Erythroblast (primary cell): ENCODE data around the gene PCDHB11.

Source experiments
- GATA1 ChIP-seq: IDR thresholded peaks from 2 replicates; pipeline ENCODE4 v1.6.1; 2011; ENCODE audit warnings: low read depth, mild to moderate bottlenecking, control low read depth, low read length, moderate library complexity
- POLR2A ChIP-seq: IDR thresholded peaks from 2 replicates; pipeline ENCODE4 v1.6.1; 2011; ENCODE audit warnings: mild to moderate bottlenecking, low read length

DNA sequence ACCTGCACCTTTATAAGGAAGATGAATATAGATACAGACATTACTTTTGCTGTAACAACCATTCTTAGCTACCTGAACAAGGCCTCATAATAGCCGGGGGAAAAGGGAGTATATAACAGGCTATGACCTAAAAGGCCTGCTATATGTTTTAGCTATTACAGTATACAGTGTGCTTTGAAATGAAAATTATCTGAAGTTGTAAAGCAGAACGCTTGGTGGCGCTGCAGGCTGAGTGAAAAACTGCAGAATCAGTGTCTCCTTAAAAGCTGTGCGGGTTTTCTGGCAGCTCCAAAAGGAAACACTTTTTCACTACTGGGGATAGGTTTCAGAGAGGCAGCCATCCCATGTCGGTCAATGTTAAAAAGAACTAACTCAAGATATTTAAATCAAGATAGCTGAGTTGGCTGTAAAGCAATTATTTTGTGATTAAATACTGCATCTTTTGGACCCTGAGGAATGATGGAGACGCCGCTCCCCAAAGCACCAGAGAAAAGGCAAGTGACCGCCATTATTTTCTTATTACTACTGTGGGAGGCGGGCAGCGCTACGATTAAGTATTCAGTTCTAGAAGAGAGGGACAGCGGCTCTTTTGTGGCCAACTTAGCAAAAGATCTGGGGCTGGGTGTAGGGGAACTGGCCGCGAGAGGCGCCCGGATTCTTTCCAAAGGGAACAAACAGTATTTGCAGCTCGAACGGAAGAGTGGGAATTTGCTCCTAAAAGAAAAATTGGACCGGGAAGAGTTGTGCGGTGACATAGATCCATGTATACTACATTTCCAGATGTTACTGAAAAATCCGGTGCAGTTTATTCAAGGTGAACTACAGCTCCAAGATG is 43.7 kb upstream of the PCDHB11 start:
- TF ChIP-seq GATA1 (no peak), POLR2A (no peak)
